Neural cell (in vitro differentiated cells): Measurements from ENCODE around the gene C1orf210. TPM values are rescaled to one million over a fixed set of nuclear protein-coding genes. Genes with fewer than 3 reads are reported as not detected.

Experiments
- H2AFZ ChIP-seq: fragments of 200-600, 300-800 bp; sonication (generic), shearing (Covaris generic); 2 replicates; pipeline ENCODE4 v1.6.0; 2014; ENCODE audit warnings: low read depth, mild to moderate bottlenecking, antibody characterized with exemption, low read length, moderate library complexity
- H3F3A ChIP-seq: fragments of 200-600 bp; shearing (Covaris generic); 2 replicates; pipeline ENCODE4 v1.6.1; 2016; ENCODE audit warnings: mild to moderate bottlenecking, moderate library complexity, mixed read lengths, antibody characterized with exemption, low read length; ENCODE audit not compliant: insufficient read depth, poor library complexity, severe bottlenecking
- H3K27ac ChIP-seq: fragments of 200-600, 300-800 bp; sonication (generic), shearing (Covaris generic); 2 replicates; pipeline ENCODE4 v1.5.1; 2014; ENCODE audit warnings: mild to moderate bottlenecking, low read length, moderate library complexity
- H3K27me3 ChIP-seq: fragments of 300-800, 200-600 bp; sonication (generic), shearing (Covaris generic); 2 replicates; pipeline ENCODE4 v1.6.0; 2014; ENCODE audit warnings: mild to moderate bottlenecking, low read depth, low read length, moderate library complexity; ENCODE audit not compliant: insufficient read depth
- H3K36me3 ChIP-seq: fragments of 300-800, 200-600 bp; sonication (generic), shearing (Covaris generic); 2 replicates; pipeline ENCODE4 v1.5.1; 2014; ENCODE audit warnings: mild to moderate bottlenecking, antibody characterized with exemption, low read length, moderate library complexity; ENCODE audit not compliant: insufficient read depth
- H3K4me2 ChIP-seq: fragments of 300-800, 200-600 bp; sonication (generic), shearing (Covaris generic); 2 replicates; pipeline ENCODE4 v1.6.0; 2014; ENCODE audit warnings: mild to moderate bottlenecking, low read length
- H3K4me3 ChIP-seq: fragments of 300-800, 200-600 bp; sonication (generic), shearing (Covaris generic); 2 replicates; pipeline ENCODE4 v1.5.1; 2014; ENCODE audit warnings: mild to moderate bottlenecking, low read length, moderate library complexity
- H3K79me2 ChIP-seq: fragments of 200-600 bp; shearing (Covaris generic); replicated peaks from 2 replicates; pipeline ENCODE4 v1.6.0; 2014; ENCODE audit warnings: mild to moderate bottlenecking, low read length, moderate library complexity; ENCODE audit not compliant: insufficient read depth
- H3K9ac ChIP-seq: fragments of 300-800, 200-600 bp; sonication (generic), shearing (Covaris generic); 2 replicates; pipeline ENCODE4 v1.6.1; 2016; ENCODE audit warnings: mild to moderate bottlenecking, low read length, mixed read lengths
- H3K9me2 ChIP-seq: fragments of 200-600 bp; shearing (Covaris generic); 2 replicates; pipeline ENCODE4 v1.6.1; 2016; ENCODE audit warnings: mild to moderate bottlenecking, low read length, mixed read lengths; ENCODE audit not compliant: insufficient read depth
- H3K9me3 ChIP-seq: fragments of 200-600, 300-800 bp; sonication (generic), shearing (Covaris generic); 2 replicates; pipeline ENCODE4 v1.6.1; 2016; ENCODE audit warnings: mild to moderate bottlenecking, mixed run types, low read length, moderate library complexity, mixed read lengths
- H4K20me1 ChIP-seq: fragments of 200-600 bp; shearing (Covaris generic); 2 replicates; pipeline ENCODE4 v1.6.1; 2016; ENCODE audit warnings: mild to moderate bottlenecking, mixed run types; ENCODE audit not compliant: insufficient read depth
- EP300 ChIP-seq: fragments of 450-650 bp; conservative IDR thresholded peaks from 2 replicates; pipeline ENCODE4 v1.6.1; 2014; ENCODE audit warnings: antibody characterized with exemption, mild to moderate bottlenecking, moderate library complexity; ENCODE audit not compliant: poor library complexity, severe bottlenecking
- EZH2 ChIP-seq: fragments of 200-600, 300-800 bp; shearing (Covaris generic), sonication (generic); IDR thresholded peaks from 2 replicates; pipeline ENCODE4 v1.6.1; 2014; ENCODE audit warnings: antibody characterized with exemption, low read length, borderline replicate concordance, mild to moderate bottlenecking; ENCODE audit not compliant: insufficient read depth, poor library complexity, severe bottlenecking
- MXI1 ChIP-seq: fragments of 450-650 bp; conservative IDR thresholded peaks from 2 replicates; pipeline ENCODE4 v1.6.1; 2014; ENCODE audit warnings: antibody characterized with exemption, mild to moderate bottlenecking; ENCODE audit not compliant: poor library complexity, severe bottlenecking
- POLR2AphosphoS5 ChIP-seq: IDR thresholded peaks from 2 replicates; pipeline ENCODE4 v1.6.1; 2012
- RAD21 ChIP-seq: fragments of 450-650 bp; conservative IDR thresholded peaks from 2 replicates; pipeline ENCODE4 v1.6.1; 2014; ENCODE audit warnings: antibody characterized with exemption, mild to moderate bottlenecking, moderate library complexity
- SMC3 ChIP-seq: fragments of 450-650 bp; conservative IDR thresholded peaks from 2 replicates; pipeline ENCODE4 v1.6.1; 2014; ENCODE audit warnings: antibody characterized with exemption, mild to moderate bottlenecking, moderate library complexity; ENCODE audit not compliant: poor library complexity
- TAF1 ChIP-seq: IDR thresholded peaks from 2 replicates; pipeline ENCODE4 v1.6.1; 2012; ENCODE audit warnings: low read depth
- polyA plus RNA-seq: library from polyadenylated mRNA; depleted of rRNA; stranded (reverse); fragments of >200 nt; gene quantifications from 2 replicates; pipeline ENCODE4 v1.2.3, GENCODE V29; 2014
- TF ChIP-seq, protein P1 (sequence below): IDR thresholded peaks from 2 replicates; pipeline ENCODE4 v1.6.1; 2012; ENCODE audit warnings: borderline replicate concordance
- TF ChIP-seq, protein P2 (sequence below): fragments of 450-650 bp; IDR thresholded peaks from 2 replicates; pipeline ENCODE4 v1.5.1; 2014; ENCODE audit warnings: antibody characterized with exemption, mild to moderate bottlenecking, moderate library complexity; ENCODE audit not compliant: poor library complexity, severe bottlenecking

The C1orf210 gene
- polyA plus RNA-seq, 1 donor from 2014 or later, result not detected

GRCh38 chr1:43277116-43277876 lies 8.1 kb downstream of the C1orf210 start:
- Histone ChIP-seq H3K4me3 (no peak overlapping the region), H4K20me1 (no peaks in the 10 kb centered on the region), H3K79me2 (no peaks in the 10 kb centered on the region), H3K9ac (no peak overlapping the region), H3K36me3 (no peaks in the 10 kb centered on the region), H3K9me3 (no peaks in the 10 kb centered on the region), H3K9me2 (no peaks in the 10 kb centered on the region), H3F3A (no peaks in the 10 kb centered on the region), H2AFZ (no peak overlapping the region), H3K27me3 (no peaks in the 10 kb centered on the region), H3K27ac (no peak overlapping the region), H3K4me2 (no peak overlapping the region)
- TF ChIP-seq, protein P1, sequence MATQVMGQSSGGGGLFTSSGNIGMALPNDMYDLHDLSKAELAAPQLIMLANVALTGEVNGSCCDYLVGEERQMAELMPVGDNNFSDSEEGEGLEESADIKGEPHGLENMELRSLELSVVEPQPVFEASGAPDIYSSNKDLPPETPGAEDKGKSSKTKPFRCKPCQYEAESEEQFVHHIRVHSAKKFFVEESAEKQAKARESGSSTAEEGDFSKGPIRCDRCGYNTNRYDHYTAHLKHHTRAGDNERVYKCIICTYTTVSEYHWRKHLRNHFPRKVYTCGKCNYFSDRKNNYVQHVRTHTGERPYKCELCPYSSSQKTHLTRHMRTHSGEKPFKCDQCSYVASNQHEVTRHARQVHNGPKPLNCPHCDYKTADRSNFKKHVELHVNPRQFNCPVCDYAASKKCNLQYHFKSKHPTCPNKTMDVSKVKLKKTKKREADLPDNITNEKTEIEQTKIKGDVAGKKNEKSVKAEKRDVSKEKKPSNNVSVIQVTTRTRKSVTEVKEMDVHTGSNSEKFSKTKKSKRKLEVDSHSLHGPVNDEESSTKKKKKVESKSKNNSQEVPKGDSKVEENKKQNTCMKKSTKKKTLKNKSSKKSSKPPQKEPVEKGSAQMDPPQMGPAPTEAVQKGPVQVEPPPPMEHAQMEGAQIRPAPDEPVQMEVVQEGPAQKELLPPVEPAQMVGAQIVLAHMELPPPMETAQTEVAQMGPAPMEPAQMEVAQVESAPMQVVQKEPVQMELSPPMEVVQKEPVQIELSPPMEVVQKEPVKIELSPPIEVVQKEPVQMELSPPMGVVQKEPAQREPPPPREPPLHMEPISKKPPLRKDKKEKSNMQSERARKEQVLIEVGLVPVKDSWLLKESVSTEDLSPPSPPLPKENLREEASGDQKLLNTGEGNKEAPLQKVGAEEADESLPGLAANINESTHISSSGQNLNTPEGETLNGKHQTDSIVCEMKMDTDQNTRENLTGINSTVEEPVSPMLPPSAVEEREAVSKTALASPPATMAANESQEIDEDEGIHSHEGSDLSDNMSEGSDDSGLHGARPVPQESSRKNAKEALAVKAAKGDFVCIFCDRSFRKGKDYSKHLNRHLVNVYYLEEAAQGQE, result no peak
- TF ChIP-seq, protein P2, sequence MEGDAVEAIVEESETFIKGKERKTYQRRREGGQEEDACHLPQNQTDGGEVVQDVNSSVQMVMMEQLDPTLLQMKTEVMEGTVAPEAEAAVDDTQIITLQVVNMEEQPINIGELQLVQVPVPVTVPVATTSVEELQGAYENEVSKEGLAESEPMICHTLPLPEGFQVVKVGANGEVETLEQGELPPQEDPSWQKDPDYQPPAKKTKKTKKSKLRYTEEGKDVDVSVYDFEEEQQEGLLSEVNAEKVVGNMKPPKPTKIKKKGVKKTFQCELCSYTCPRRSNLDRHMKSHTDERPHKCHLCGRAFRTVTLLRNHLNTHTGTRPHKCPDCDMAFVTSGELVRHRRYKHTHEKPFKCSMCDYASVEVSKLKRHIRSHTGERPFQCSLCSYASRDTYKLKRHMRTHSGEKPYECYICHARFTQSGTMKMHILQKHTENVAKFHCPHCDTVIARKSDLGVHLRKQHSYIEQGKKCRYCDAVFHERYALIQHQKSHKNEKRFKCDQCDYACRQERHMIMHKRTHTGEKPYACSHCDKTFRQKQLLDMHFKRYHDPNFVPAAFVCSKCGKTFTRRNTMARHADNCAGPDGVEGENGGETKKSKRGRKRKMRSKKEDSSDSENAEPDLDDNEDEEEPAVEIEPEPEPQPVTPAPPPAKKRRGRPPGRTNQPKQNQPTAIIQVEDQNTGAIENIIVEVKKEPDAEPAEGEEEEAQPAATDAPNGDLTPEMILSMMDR, result no peak
- TF ChIP-seq SMC3, result no peak
- no peak for TF ChIP-seq EZH2
- TF ChIP-seq MXI1, result no peak
- no peak for TF ChIP-seq TAF1
- no peak for TF ChIP-seq RAD21
- TF ChIP-seq EP300, result no peak
- no peak for TF ChIP-seq POLR2AphosphoS5

GRCh38 chr1:43276673-43277072 lies 8.7 kb downstream of the C1orf210 start:
- TF ChIP-seq MXI1, result no peak
- TF ChIP-seq TAF1, result no peak
- no peak for TF ChIP-seq EP300
- no peak for TF ChIP-seq EZH2
- TF ChIP-seq, protein P2, result no peak
- TF ChIP-seq, protein P1, result no peak
- no peak for TF ChIP-seq RAD21
- TF ChIP-seq POLR2AphosphoS5, result no peak
- no peak for TF ChIP-seq SMC3

More at GRCh38 chr1:43276673-43277072, 8.7 kb downstream of the C1orf210 start:
- H3K4me2 ChIP-seq, result no peak overlapping the region
- H3K9me3 ChIP-seq, result no peaks in the 10 kb centered on the region
- H3K27me3 ChIP-seq, result no peaks in the 10 kb centered on the region
- no peaks in the 10 kb centered on the region for H3K9me2 ChIP-seq
- H4K20me1 ChIP-seq, result no peaks in the 10 kb centered on the region
- H3K4me3 ChIP-seq, result no peak overlapping the region
- H3K9ac ChIP-seq, result no peak overlapping the region
- H2AFZ ChIP-seq, result no peak overlapping the region
- no peaks in the 10 kb centered on the region for H3K36me3 ChIP-seq
- H3F3A ChIP-seq, result no peaks in the 10 kb centered on the region
- no peaks in the 10 kb centered on the region for H3K79me2 ChIP-seq
- no peak overlapping the region for H3K27ac ChIP-seq
